ENCODE measurements around the gene GABARAP. TPM values are rescaled to one million over a fixed set of nuclear protein-coding genes. Genes with fewer than 3 reads are reported as not detected.
A peak's percentile ranks its signal among the peaks of the same experiment; 100 is the strongest.

Gene GABARAP
- total RNA-seq, 1 experiment from 2014 or later, result 296 TPM

DNA sequence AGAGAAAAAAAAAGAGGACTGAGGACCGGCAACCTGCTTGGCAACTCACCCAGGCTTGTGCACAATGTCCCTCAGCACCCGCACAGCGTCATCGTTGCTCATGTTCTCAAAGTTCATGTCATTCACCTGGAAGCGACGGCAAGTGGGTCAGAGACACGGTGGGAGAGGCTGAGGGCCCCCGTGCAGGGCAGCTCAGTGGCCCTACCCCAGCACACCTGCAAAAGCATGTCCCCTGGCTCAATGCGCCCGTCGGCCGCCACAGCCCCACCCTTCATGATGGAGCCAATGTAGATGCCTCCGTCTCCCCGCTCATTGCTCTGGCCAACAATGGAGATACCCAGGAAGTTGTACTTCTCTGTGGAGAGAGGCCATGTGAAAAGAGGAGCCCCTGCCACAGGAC is 13.3 kb downstream of the GABARAP start:
- DNase-seq (ENCODE audit: low read depth), result no peak
- in situ Hi-C loops (cut with HindIII; ENCODE audit: low pct_unique_long_range_greater_than_20kb, low sequenced_read_pairs), result no loop called here

GRCh38 chr17:7226721-7227710 is 15.2 kb downstream of the GABARAP start:
- in situ Hi-C loops (cut with HindIII; ENCODE audit: low pct_unique_long_range_greater_than_20kb, low sequenced_read_pairs), result no loop called here

DNA sequence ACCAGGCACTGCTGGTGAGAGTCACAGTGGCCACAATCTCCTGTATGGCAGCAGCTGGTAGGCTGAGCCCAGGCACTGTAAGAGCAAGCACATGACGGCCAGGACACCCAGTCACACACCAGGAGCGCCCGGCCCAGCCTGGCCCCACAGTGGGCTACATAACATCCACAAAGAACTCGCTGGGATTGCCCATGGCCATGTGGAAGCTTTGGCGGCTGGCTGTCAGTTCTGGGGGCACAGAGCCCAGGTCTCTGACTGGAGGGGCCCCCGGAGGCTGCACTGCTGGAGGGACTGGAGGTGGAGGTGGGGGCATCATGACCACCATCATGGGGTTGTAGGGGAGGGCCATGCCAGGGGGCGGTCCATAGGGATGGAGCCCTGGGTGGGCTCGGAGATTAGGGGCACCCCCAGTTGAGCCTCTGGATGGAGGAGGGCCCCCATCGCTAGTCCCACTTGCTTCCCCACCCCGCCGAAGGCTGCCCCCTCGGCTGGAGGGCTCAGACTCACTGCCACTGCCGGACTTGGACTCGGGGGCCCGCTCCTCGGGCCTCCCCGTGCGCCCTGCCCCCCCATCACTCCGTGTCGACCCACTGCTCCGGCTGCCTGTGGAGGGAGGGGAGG is 16.4 kb downstream of the GABARAP start:
- in situ Hi-C loops (cut with HindIII; ENCODE audit: low pct_unique_long_range_greater_than_20kb, low sequenced_read_pairs), result no loop called here
- DNase-seq (ENCODE audit: low read depth), result no peak

More at GRCh38 chr17:7226721-7227710, 15.2 kb downstream of the GABARAP start:
- DNase-seq (ENCODE audit: low read depth), result no peak

- in situ Hi-C loops (cut with HindIII; ENCODE audit: low pct_unique_long_range_greater_than_20kb, low sequenced_read_pairs), result no loop called here
These were observed 17.6 kb downstream of the GABARAP start for GRCh38 chr17:7224661-7225111.

DNA sequence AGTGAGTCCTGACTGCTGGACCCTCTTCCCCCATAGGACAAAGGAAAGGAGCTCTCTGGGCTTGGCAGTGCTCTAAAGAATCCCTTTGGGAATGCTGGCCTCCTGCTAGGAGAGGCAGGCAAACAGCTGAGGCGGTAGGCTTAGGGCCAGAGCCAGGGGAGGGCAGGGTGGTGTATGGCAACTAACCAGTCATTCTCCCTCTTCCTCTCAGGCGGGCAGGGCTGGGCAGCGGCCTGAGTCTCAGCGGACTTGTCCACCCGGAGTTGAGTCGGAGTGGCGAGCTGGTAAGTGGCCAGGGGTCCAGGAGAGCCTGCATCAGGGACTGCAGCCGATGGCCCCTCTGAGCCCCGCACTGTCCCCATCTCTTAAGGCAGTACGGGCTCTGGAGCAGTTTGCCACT is 18.1 kb downstream of the GABARAP start:
- in situ Hi-C loops (cut with HindIII; ENCODE audit: low pct_unique_long_range_greater_than_20kb, low sequenced_read_pairs), result no loop called here
- DNase-seq (ENCODE audit: low read depth), result no peak

More at GRCh38 chr17:7224661-7225111, 17.6 kb downstream of the GABARAP start:
- no peak for DNase-seq (ENCODE audit: low read depth)

DNA sequence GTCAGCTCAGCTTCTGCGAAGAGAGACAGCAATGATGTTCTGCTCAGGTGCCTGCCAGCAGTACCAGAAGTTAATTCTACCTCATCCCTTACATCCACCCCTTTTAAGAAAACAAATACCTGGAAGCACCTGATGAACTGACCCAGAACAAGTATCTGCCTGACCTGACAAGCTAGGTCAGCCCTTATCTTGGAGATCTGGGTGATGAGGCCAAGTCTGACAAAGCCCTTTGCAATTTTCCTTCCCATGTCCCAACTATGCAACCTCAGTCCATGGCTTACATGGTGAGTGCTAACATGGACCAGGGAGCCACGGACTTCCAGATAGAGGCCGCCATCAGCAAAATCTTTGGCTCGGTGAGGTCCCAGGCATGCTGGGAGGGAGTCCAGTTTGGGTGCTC is 18.9 kb downstream of the GABARAP start:
- in situ Hi-C loops (cut with HindIII; ENCODE audit: low pct_unique_long_range_greater_than_20kb, low sequenced_read_pairs), result no loop called here
- no peak for DNase-seq (ENCODE audit: low read depth)

DNA sequence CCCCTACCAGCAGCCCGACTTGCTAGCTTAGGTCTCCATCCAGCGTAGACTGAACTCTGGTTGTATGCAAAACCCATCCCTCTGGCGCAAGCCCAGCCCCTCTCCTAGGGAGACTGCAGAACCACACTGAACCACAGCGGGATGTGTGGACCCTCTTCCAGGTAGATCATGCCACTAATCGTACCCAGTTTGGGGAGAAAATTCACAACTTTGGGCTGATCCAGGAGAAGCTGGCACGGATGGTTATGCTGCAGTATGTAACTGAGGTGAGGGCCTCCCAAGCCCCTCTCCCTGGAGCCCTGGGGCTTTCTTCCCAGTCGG is 19.3 kb downstream of the GABARAP start:
- no peak for DNase-seq (ENCODE audit: low read depth)
- in situ Hi-C loops (cut with HindIII; ENCODE audit: low pct_unique_long_range_greater_than_20kb, low sequenced_read_pairs), result no loop called here

DNA sequence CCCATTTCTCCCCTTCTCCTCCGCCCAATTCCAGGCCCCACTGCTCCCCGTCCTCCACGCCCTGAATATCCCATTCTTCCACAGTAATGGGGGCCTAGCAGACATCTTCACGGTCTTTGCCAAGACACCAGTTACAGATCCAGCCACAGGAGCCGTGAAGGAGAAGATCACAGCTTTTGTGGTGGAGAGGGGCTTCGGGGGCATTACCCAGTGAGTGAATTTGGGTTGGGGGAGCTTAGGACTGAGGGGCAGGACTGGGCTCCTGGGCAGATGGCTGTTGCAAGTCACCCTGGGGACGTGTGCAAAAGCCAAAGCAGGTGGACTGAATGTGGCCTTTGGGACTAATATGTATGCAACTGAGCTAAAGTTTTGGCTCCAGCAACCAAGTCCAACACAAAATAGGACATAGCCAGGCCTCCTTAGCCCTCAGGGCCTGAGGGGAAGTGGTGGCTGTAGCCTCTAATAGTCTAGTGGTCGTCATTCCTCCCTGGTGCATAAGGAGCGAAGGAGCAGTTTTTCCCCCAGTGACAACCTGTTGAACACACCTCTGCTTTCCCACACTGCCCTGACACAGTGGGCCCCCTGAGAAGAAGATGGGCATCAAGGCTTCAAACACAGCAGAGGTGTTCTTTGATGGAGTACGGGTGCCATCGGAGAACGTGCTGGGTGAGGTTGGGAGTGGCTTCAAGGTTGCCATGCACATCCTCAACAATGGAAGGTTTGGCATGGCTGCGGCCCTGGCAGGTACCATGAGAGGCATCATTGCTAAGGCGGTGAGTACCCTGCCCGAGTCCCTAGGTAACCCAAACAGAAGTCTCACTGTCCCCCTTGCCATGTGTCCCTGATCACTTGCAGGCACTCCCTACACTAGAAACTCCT is 19.9 kb downstream of the GABARAP start:
- no peak for DNase-seq (ENCODE audit: low read depth)
- in situ Hi-C loops (cut with HindIII; ENCODE audit: low pct_unique_long_range_greater_than_20kb, low sequenced_read_pairs), result no loop called here

- in situ Hi-C loops (cut with HindIII; ENCODE audit: low pct_unique_long_range_greater_than_20kb, low sequenced_read_pairs), result no loop called here
- no peak for DNase-seq (ENCODE audit: low read depth)
These were observed 20.8 kb downstream of the GABARAP start for GRCh38 chr17:7221278-7222092.

DNA sequence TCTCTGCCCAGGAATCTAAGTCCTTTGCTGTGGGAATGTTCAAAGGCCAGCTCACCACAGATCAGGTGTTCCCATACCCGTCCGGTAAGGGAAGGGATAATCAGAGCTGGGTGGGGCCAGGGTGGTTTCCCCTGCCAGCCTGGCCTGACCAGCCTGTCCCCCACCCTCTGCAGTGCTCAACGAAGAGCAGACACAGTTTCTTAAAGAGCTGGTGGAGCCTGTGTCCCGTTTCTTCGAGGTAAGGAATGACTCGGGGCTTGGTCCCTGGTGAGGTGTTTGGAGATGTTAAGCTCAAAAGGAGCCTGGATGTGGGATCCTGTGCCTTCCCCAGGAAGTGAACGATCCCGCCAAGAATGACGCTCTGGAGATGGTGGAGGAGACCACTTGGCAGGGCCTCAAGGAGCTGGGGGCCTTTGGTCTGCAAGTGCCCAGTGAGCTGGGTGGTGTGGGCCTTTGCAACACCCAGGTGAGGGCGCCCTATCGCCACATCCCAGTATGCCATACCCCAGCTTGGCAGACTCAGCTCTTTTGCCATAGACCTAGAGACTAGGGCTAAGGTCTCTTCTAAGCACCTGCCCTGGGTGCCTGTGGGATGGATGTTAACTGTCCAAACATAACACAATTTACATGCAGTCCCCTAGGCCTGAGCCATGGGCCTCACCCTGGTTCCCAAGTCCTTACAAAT is 21.5 kb downstream of the GABARAP start:
- in situ Hi-C loops (cut with HindIII; ENCODE audit: low pct_unique_long_range_greater_than_20kb, low sequenced_read_pairs), result no loop called here
- DNase-seq (ENCODE audit: low read depth), result no peak

- in situ Hi-C loops (cut with HindIII; ENCODE audit: low pct_unique_long_range_greater_than_20kb, low sequenced_read_pairs), result no loop called here
- peak; percentile 83 for DNase-seq (ENCODE audit: low read depth)
These were observed 22.2 kb downstream of the GABARAP start, which contains the start of the genes ACADVL and DLG4 for GRCh38 chr17:7219812-7220592. Gene ACADVL (plus strand): TSS chr17:7219938. CDS start chr17:7219985, 47 bp downstream. Gene DLG4 (minus strand): TSS chr17:7219836.

- in situ Hi-C loops (cut with HindIII; ENCODE audit: low pct_unique_long_range_greater_than_20kb, low sequenced_read_pairs), result no loop called here
- DNase-seq (ENCODE audit: low read depth), result no peak
These were observed 22.9 kb downstream of the GABARAP start for GRCh38 chr17:7219229-7219811.

DNA sequence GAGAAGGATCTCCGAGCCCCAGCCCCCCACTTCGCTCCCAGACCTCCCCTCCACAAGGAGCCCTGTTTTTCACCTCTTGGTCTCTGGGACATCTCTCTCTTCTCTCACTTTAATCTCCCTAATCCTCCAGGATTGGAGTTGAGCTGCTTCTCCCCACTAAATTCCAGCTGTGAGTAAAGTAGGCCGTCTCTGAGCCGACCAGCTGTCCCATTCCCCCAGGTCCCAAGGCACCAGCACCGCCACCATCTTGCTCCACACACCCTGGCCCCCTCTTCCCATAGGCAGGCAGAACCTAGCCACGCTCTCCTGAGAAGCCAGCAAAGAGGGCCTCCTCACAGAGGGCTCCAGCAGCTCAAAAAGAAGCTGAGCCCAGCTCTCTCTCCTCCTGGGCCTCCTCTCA is 23.5 kb downstream of the GABARAP start:
- DNase-seq (ENCODE audit: low read depth), result no peak
- in situ Hi-C loops (cut with HindIII; ENCODE audit: low pct_unique_long_range_greater_than_20kb, low sequenced_read_pairs), result no loop called here

- no peak for DNase-seq (ENCODE audit: low read depth)
- in situ Hi-C loops (cut with HindIII; ENCODE audit: low pct_unique_long_range_greater_than_20kb, low sequenced_read_pairs), result no loop called here
These were observed 24.1 kb downstream of the GABARAP start for GRCh38 chr17:7218166-7218565.

DNA sequence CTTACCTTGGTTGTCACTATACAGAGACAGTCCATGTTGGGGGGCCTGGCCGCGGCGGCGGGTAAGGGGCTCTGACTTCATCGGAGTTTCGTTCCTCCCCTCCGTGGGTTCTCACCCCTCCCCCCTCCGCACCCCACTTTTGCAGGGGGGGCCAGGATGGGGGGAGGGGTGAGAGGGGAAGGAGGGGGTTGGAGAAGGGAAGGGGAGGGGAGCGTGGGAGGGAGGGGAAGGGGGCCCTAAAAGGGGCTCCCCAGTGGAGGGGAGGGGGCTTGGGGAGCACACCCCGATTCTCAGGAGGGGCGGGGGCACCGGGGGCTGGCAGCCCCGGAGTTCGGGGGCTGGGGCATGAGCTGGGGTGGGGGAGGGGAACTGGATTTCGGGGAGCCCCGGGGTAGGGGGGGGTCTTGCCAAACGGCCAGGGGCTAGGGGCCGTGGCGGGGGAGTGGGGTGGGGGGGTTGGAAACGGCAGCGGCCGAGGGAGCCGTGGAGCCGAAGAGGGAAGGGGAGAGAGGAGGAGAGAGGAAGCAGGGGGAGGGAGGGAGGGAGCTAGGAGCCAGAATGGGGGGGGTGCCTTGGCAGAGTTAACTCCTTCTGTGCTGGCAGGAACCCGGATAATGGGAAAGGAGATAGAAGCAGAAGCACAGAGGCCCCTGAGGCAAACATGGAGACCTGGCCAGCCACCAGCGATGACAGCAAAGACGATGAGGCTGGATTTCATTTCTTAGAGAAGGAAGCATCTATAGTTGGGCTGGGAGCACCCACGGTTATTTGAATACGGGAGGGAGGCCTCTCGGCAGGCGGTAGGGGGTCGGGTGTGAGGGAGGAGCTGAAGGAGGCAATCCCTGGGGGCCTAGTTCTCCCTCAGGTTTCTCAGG is 24.9 kb downstream of the GABARAP start:
- DNase-seq (ENCODE audit: low read depth), result no peak
- in situ Hi-C loops (cut with HindIII; ENCODE audit: low pct_unique_long_range_greater_than_20kb, low sequenced_read_pairs), result no loop called here
